Erythroblast (primary cell): ENCODE data around the gene BLNK.

Source experiments
- GATA1 ChIP-seq: IDR thresholded peaks from 2 replicates; pipeline ENCODE4 v1.6.1; 2011; ENCODE audit warnings: low read depth, mild to moderate bottlenecking, control low read depth, low read length, moderate library complexity
- POLR2A ChIP-seq: IDR thresholded peaks from 2 replicates; pipeline ENCODE4 v1.6.1; 2011; ENCODE audit warnings: mild to moderate bottlenecking, low read length

GRCh38 chr10:96276831-96277230 is 5.5 kb upstream of the BLNK start:
- TF ChIP-seq POLR2A (no peak), GATA1 (no peak)
